IPS-NIHi11 (cell line): Measurements from ENCODE around the gene ACTG1.

Experiments used
- DNase-seq: peaks from one replicate; pipeline ENCODE4 v3.0.0; 2012; ENCODE audit warnings: mixed read lengths, low spot score

Gene ACTG1

DNA sequence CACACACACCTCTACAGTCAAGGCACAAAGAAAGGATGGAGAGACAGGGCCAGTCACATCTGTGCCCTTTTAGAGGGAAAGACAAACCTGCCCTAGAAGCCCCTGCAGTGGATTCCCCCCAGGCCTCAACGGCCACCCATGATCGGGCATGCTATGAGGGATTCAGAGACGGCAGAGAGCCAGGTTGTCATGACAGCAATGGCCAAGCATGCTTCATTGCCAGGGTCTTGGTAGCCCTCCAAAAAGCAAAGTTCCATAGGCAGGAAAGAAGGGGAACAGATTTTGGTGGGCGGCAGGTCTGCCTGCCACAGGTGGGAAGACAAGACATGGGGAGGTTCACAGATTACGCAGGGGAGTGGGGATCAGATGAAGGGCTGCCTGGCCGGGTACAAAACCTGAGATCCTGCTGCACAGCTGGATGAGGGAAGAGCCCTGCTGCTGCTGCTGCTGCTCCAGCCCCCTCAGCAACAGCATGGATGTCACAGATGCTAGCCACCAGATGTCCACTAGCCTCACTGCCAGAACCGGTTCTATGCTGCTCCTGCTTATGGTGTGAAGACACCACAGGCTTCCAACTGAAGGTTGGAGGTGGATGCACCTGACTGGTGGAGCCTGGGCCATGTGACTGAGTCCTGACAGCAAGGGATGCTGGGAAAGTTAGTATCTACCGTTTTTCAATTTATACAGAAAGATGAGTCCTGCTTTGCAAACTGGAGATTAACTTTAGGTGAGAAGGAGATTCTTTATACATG, 17.8 kb downstream of the ACTG1 start:
- no peak for DNase-seq

DNA sequence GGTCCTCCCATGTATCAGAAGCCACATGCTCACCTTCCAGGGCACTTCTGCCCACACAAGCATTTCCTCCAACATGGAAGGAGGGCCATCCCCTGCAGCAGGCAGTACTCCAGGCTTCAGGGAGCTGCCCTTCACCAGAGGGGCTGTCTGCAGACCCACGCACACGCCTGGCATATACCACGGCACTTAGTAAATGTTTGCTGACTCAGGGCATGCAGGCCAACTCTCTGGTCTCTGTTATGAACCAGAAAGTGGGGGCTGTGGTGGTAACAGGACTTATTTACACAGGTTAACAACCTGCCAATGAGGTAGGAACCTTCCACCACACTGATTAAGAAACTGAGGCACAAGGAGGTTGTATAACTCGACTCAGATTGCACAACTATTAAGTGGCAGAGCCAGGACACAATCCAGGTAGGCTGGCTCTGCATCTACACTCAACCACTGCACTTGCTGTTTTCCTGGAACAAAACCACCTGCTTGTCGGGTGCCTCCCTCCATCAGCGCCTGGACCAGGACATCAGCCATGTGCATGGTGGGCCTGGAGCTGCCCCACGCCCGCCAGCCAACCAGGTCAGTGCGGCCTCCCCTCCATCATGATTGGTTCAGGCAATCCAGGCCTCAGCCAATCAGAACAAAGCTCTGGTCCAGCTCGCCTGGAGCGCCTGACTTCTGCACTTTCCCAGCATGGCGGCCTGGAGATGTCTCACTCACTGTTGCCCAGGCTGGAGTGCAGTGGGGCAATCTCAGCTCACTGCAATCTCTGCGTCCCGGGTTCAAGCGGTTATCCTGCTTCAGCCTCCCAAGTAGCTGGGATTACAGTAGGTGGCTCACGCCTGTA, 19.2 kb downstream of the ACTG1 start:
- peak; percentile 70 for DNase-seq

DNA sequence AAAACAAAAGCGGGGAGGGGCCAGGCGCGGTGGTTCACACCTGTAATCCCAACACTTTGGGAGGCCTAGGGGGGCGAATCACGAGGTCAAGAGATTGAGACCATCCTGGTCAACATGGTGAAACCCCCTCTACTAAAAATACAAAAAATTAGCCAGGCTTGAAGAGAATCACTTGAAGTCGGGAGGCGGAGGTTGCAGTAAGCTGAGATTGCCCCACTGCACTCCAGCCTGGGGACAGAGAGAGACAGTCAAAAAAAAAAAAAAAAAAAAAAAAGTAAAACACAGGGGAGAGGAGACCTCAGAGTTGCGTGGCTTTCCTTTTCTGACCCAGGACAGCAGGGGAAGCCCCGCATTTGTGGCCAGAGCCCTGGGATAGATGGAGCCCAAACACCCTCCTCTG, 19.9 kb downstream of the ACTG1 start:
- no peak for DNase-seq

DNA sequence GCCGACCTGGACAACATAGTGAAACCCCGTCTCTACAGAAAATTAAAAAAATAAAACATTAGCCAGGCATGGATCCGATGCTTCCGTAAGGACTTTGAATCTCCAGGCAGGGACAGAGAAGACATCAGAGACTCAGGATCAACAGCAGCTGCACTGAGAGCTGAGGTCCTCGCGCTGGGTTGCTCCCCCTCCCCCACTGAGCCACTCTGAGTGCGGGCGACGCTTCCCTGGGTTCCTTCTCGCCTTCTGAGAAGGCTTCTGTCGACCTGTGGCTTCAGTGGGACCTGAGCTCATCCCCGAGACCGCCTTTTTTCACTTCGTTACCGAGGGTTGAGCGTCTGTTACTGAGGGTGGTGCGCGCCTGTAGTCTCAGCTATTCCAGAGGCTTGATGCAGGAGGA, 20.4 kb downstream of the ACTG1 start:
- DNase-seq = peak; percentile 16

DNA sequence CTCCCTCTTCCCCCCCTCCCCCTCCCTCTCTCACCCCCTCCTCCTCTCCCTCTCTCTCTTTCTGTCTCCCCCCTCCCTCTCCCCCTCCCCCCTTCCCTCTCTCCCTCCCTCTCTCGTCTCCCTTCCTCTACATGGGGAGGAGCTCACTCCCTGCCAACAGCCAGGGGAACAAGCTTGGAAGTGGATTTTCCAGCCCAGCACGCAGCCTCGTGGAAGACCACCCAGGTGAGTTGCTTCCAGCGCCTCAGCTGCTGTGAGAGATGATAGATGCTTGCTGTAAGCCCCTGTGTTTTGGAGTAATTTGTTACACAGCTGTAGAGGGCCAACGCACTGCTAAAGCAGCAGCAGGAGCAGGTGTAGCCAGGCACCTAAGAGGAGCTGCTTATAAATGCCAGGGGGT, 20.8 kb downstream of the ACTG1 start:
- DNase-seq = peak; percentile 13

- DNase-seq = no peak
Measured at GRCh38 chr17:81491181-81491581, 21.4 kb downstream of the ACTG1 start.

DNA sequence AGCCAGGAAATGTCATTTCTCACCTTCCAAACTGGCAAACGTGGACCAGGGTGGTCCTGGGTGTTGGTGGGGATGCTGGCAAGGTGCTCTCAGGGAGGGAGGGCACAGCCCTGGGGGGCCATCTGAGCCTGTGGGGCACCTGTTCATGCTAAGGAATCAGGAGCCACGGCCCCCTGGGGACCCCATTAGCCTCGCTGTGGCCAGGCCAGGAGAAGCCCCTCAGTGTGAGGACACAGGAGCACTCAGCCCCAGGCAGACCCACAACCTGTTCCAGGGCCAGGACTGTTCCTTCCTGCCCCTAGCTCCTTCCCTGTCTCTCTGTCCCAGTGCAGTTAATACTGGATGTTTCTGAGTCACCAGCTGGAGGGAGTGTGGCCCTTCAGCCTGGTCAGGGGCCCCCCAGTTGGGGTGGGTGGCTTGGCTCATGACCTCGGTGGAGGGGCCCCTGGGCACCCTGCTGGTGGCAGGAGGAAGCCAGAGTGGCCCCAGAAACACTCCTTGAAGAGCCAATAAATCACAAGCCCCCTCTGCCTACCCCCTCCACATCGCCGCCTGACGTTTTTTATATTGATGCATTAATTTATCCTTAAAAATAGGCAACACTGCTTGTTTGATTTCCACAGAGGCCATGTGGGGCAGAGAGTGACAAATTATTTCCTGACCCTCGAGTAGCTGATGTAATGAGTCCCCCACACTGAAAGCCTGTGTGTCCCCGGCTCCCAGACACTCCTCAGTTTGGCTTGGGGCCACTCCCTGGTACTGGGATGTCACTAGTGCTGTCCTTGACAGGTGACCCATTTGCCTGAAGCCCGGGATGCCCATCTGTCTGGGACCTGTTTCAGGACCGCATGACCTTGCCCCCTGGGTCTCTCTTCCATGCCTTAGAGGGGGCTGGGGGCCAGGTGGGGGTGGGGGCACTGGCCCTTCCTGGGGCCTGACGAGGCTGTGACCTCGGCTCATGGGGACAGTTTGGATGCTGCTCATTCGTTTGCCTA, 22.3 kb downstream of the ACTG1 start:
- DNase-seq = no peak

DNA sequence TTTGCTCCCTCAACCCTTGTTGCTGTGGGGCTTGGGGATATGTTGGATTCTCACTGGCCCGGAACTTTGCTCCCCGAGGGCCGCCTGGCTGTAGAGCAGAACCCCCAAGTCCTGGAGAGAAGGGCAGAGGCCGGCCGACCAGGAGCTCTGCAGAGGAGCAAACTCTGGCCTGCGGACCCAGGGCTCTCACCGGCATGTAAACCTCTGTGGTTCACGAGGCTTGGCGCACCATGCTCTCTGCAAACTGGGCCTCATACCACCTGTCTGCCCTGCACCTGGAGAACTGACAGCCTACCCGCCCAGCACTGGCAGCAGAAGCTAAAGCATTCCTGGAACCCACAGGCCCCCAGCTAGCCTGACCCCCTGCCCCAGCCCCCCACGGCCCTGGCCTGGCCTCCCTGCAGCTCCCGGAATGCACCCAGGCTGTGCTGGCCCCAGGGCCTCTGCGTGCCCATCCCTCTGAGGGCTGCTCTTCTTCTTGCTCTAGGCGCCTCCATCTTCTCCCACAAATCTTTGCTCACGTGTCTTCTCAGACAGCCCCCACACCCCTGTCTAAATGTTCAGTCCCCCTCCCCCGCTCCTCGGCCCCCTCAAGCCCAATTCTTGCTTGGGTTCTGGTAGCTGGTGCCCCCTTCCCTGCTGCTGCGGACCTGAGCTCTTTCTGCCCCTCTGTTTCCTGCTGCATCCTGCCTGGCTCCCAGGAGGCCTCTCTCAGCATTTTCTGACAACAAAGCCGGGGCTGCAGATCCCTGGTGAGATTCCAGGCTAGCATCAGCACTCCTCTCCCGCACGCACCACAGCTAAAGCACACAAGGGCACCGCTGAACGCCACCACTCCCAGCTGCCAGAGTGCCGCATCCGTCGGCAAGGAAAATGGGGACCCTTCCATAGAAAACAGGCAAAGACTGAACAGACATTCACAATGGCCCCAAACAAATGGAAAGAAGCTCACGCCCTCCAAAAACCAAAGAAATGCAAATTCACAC, 23.3 kb downstream of the ACTG1 start:
- DNase-seq = no peak

DNA sequence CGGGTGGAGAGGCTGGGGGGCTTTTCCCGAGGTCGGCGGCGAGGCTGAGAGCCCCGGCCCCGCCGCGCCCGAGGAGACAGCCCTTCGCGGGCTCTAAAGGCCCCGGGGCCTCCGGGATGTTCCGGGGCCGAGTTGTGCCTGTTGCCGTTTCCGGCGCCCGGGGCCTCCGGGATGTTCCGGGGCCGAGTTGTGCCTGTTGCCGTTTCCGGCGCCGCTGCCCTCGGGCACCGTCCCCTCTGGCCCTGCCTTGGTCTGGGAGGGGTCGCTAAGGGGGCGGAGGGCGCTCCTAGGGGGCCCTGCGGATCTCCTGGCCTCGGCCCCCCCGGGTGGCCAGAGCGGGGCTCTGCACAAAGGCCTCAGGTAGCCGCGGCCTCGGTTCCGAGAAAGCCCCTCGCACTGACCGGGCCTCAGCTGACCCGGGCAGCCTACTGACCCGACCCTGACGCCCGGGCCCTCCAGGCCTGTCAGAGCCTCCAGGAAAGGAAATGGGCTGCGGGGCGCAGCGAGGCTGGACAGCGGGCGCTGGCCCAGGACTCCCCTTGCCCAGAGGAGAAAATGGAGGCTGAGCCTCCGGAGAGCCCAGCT, 24.2 kb downstream of the ACTG1 start:
- no peak for DNase-seq

- DNase-seq = peak; percentile 94
Measured at GRCh38 chr17:81487487-81488275, 24.9 kb downstream of the ACTG1 start.

GRCh38 chr17:81487089-81487486, 25.5 kb downstream of the ACTG1 start:
- no peak for DNase-seq

DNA sequence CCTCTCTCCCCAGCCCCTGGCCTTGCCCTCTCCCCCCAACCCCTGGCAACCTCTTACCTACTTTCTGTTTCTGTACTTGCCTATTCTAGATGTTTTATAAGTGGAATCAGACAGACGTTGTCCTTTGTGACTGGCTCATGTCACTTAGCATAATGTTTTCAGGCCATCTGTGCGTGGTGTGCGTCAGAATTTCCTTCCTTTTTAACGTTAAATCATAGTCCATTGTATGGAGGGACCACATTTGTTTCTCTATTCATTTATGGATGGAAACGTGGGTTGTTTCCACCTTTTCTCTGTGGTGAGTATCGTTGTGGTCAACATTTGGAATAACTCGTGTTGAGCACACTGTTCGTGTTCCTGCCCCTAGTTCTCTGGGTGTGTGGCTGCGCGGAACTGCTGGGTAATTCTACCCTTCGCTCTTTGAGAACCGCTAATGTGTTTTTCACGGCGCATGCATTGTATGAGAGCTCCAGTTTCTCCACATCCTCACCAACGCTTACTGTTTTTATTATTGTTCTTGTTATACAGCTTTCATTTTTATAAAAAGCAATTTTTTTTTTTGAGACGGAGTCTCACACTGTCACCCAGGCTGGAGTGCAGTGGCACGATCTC, 26.3 kb downstream of the ACTG1 start:
- no peak for DNase-seq

- DNase-seq = peak; percentile 88
Measured at GRCh38 chr17:81484195-81484979, 28.2 kb downstream of the ACTG1 start.

DNA sequence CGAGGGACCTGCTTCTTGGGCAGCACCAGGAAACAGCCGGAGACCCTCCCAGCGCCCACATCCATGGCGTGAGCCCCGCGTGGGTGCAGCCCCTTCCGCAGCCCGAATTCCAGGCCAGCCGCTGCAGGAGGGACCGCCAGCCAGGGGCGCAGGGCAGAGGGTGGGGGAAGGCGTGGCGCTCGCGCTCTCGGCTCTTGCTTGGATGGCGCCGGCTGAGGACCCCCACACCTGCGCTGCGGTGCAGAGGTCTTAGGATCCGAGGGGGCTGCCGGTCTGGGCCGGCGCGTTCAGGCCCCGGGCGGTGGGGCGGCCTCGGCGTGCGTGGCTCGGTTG, 28.8 kb downstream of the ACTG1 start:
- DNase-seq = no peak

DNA sequence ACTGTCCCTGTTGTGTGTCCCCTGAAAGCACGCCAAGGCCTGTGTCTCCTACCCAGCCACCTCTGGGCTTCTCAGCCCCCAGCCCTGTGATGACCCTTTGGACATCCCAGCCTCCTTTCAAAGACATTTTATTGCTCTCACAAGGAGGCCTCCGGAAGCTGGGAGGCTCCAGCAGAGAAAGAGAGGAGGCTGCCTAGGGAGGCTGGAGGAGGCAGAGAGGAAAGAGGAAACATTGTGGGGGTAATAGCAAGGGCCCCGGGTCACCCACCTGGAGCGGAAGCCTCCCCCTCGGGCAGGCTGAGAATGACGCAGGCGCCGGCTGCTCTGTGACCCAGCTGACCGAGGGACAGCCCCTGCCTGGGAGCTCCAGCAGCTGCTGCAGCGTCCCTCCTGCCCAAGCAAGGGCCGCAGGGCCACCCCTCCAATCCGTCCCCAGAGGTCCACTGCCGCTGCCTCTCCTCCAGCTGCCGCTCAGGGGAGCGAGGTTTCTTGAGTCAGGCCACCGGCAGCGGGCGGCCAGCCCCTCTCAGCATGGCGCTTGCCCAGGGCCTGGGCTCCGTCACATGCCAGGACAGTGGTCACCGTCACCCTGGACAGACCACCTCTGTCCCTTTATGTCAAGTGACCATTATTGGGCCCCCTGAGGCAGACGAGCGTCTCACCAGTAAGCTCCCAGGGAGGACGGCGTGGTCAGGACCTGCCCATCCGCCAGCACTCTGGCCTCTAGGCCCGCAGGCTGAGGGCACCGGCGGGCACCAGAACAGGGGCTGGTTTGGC, 29.3 kb downstream of the ACTG1 start:
- no peak for DNase-seq

- no peak for DNase-seq
Measured at GRCh38 chr17:81482673-81483072, 29.9 kb downstream of the ACTG1 start.

GRCh38 chr17:81481815-81482505, 30.6 kb downstream of the ACTG1 start:
- DNase-seq = no peak
